ENCODE data around the gene ASTN1.

ASTN1 gene

GRCh38 chr1:177173976-177174375, 9.5 kb upstream of the ASTN1 start:
- Mint-ChIP-seq H3K36me3 (ENCODE audit: low read depth) (no peaks in the 10 kb centered on the region), H3K9me3 (no peaks in the 10 kb centered on the region)

GRCh38 chr1:177172866-177173265, 8.4 kb upstream of the ASTN1 start:
- Mint-ChIP-seq H3K4me3 (no peak overlapping the region), H3K36me3 (ENCODE audit: low read depth) (no peaks in the 10 kb centered on the region), H3K4me1 (ENCODE audit: low read depth) (no peaks in the 10 kb centered on the region), H3K27me3 (peaks cover 28% of the 10 kb centered on the region), H3K9me3 (no peaks in the 10 kb centered on the region), H3K27ac (no peak overlapping the region)

More at GRCh38 chr1:177173976-177174375, 9.5 kb upstream of the ASTN1 start:
- H3K4me3 Mint-ChIP-seq: no peak overlapping the region
- H3K4me1 Mint-ChIP-seq (ENCODE audit: low read depth): no peaks in the 10 kb centered on the region
- peaks cover 33% of the 10 kb centered on the region for H3K27me3 Mint-ChIP-seq
- H3K27ac Mint-ChIP-seq: no peak overlapping the region

- Mint-ChIP-seq H3K27me3 (peaks cover 23% of the 10 kb centered on the region), H3K36me3 (ENCODE audit: low read depth) (no peaks in the 10 kb centered on the region), H3K27ac (no peak overlapping the region), H3K4me3 (no peak overlapping the region), H3K9me3 (no peaks in the 10 kb centered on the region), H3K4me1 (ENCODE audit: low read depth) (no peaks in the 10 kb centered on the region)
Measured at GRCh38 chr1:177172272-177172671, 7.8 kb upstream of the ASTN1 start.

GRCh38 chr1:177171536-177172123, 7.1 kb upstream of the ASTN1 start:
- Mint-ChIP-seq H3K9me3 (no peaks in the 10 kb centered on the region), H3K36me3 (ENCODE audit: low read depth) (no peaks in the 10 kb centered on the region), H3K27ac (no peak overlapping the region), H3K27me3 (peaks cover 23% of the 10 kb centered on the region), H3K4me1 (ENCODE audit: low read depth) (no peaks in the 10 kb centered on the region), H3K4me3 (no peak overlapping the region)

- no peaks in the 10 kb centered on the region for H3K4me1 Mint-ChIP-seq (ENCODE audit: low read depth)
- no peak within 1 kb of the TSS for H3K27ac Mint-ChIP-seq
- no peak within 1 kb of the TSS for H3K4me3 Mint-ChIP-seq
- H3K9me3 Mint-ChIP-seq: no peaks in the 10 kb centered on the region
- H3K27me3 Mint-ChIP-seq: peaks cover 28% of the 10 kb centered on the region
- no peaks in the 10 kb centered on the region for H3K36me3 Mint-ChIP-seq (ENCODE audit: low read depth)
Measured at GRCh38 chr1:177170756-177171535, 6.4 kb upstream of the ASTN1 start, which contains the start of gene BRINP2. Gene BRINP2, plus strand, starts transcription at chr1:177170958. Its CDS starts 58,919 bp downstream, at chr1:177229877.

- Mint-ChIP-seq H3K27me3 (peaks cover 37% of the 10 kb centered on the region), H3K36me3 (ENCODE audit: low read depth) (no peaks in the 10 kb centered on the region), H3K4me1 (ENCODE audit: low read depth) (no peaks in the 10 kb centered on the region), H3K4me3 (no peak overlapping the region), H3K9me3 (peaks cover 3% of the 10 kb centered on the region), H3K27ac (no peak overlapping the region)
Measured at GRCh38 chr1:177165069-177165439, 542 bp upstream of the ASTN1 start.

GRCh38 chr1:177163844-177164379, 600 bp downstream of the ASTN1 start:
- Mint-ChIP-seq H3K4me1 (ENCODE audit: low read depth) (no peaks in the 10 kb centered on the region), H3K36me3 (ENCODE audit: low read depth) (no peaks in the 10 kb centered on the region), H3K27me3 (peaks cover 37% of the 10 kb centered on the region), H3K27ac (no peak overlapping the region), H3K4me3 (no peak overlapping the region), H3K9me3 (peaks cover 3% of the 10 kb centered on the region)

GRCh38 chr1:177162243-177162642, 2.3 kb downstream of the ASTN1 start:
- H3K9me3 Mint-ChIP-seq: peaks cover 3% of the 10 kb centered on the region
- H3K27ac Mint-ChIP-seq: no peak overlapping the region
- no peaks in the 10 kb centered on the region for H3K36me3 Mint-ChIP-seq (ENCODE audit: low read depth)
- peaks cover 37% of the 10 kb centered on the region for H3K27me3 Mint-ChIP-seq
- no peak overlapping the region for H3K4me3 Mint-ChIP-seq
- no peaks in the 10 kb centered on the region for H3K4me1 Mint-ChIP-seq (ENCODE audit: low read depth)

GRCh38 chr1:177146499-177146898, 18.0 kb downstream of the ASTN1 start:
- Mint-ChIP-seq H3K27me3 (no peaks in the 10 kb centered on the region), H3K27ac (no peak overlapping the region), H3K4me1 (ENCODE audit: low read depth) (no peaks in the 10 kb centered on the region), H3K36me3 (ENCODE audit: low read depth) (no peaks in the 10 kb centered on the region), H3K4me3 (no peak overlapping the region), H3K9me3 (no peaks in the 10 kb centered on the region)

GRCh38 chr1:177145106-177146070, 19.1 kb downstream of the ASTN1 start:
- Mint-ChIP-seq H3K27ac (no peak overlapping the region), H3K9me3 (no peaks in the 10 kb centered on the region), H3K27me3 (no peaks in the 10 kb centered on the region), H3K4me1 (ENCODE audit: low read depth) (no peaks in the 10 kb centered on the region), H3K4me3 (no peak overlapping the region), H3K36me3 (ENCODE audit: low read depth) (no peaks in the 10 kb centered on the region)

- Mint-ChIP-seq H3K4me1 (ENCODE audit: low read depth) (no peaks in the 10 kb centered on the region), H3K4me3 (no peak overlapping the region), H3K27ac (no peak overlapping the region), H3K36me3 (ENCODE audit: low read depth) (no peaks in the 10 kb centered on the region), H3K27me3 (no peaks in the 10 kb centered on the region), H3K9me3 (peaks cover 7% of the 10 kb centered on the region)
Measured at GRCh38 chr1:177142791-177143271, 21.7 kb downstream of the ASTN1 start.

- no peaks in the 10 kb centered on the region for H3K27me3 Mint-ChIP-seq
- no peaks in the 10 kb centered on the region for H3K4me1 Mint-ChIP-seq (ENCODE audit: low read depth)
Measured at GRCh38 chr1:177142010-177142409, 22.5 kb downstream of the ASTN1 start.

GRCh38 chr1:177138347-177138746, 26.2 kb downstream of the ASTN1 start:
- H3K36me3 Mint-ChIP-seq (ENCODE audit: low read depth): no peaks in the 10 kb centered on the region
- H3K4me1 Mint-ChIP-seq (ENCODE audit: low read depth): no peaks in the 10 kb centered on the region
- H3K27ac Mint-ChIP-seq: no peak overlapping the region
- H3K4me3 Mint-ChIP-seq: no peak overlapping the region
- H3K27me3 Mint-ChIP-seq: no peaks in the 10 kb centered on the region
- peaks cover 7% of the 10 kb centered on the region for H3K9me3 Mint-ChIP-seq

More at GRCh38 chr1:177142010-177142409, 22.5 kb downstream of the ASTN1 start:
- H3K4me3 Mint-ChIP-seq: no peak overlapping the region
- H3K27ac Mint-ChIP-seq: no peak overlapping the region
- no peaks in the 10 kb centered on the region for H3K36me3 Mint-ChIP-seq (ENCODE audit: low read depth)
- peaks cover 7% of the 10 kb centered on the region for H3K9me3 Mint-ChIP-seq

- Mint-ChIP-seq H3K9me3 (peaks cover 7% of the 10 kb centered on the region), H3K4me1 (ENCODE audit: low read depth) (no peaks in the 10 kb centered on the region), H3K4me3 (no peak overlapping the region), H3K36me3 (ENCODE audit: low read depth) (no peaks in the 10 kb centered on the region), H3K27me3 (no peaks in the 10 kb centered on the region), H3K27ac (no peak overlapping the region)
Measured at GRCh38 chr1:177137814-177138213, 26.7 kb downstream of the ASTN1 start.
